H9 (cell line): ENCODE measurements around the gene ANAPC16. TPM values are rescaled to one million over a fixed set of nuclear protein-coding genes. Genes with fewer than 3 reads are reported as not detected.

Experiments
- DNase-seq: peaks from one replicate; pipeline ENCODE4 v3.0.0-alpha.2; 2017
- H2AFZ ChIP-seq: one replicate; pipeline ENCODE4 v1.6.1; 2013; ENCODE audit warnings: mild to moderate bottlenecking, low read length, control low read depth, moderate library complexity
- H2AK5ac ChIP-seq: 2 replicates; pipeline ENCODE4 v1.6.1; 2013; ENCODE audit warnings: low read length, control low read depth, mixed read lengths; ENCODE audit not compliant: insufficient read length
- H2BK120ac ChIP-seq: one replicate; pipeline ENCODE4 v1.6.1; 2013; ENCODE audit warnings: low read depth, mild to moderate bottlenecking, low read length, control low read depth, inconsistent platforms; ENCODE audit not compliant: poor library complexity, severe bottlenecking
- H2BK12ac ChIP-seq: 2 replicates; pipeline ENCODE4 v1.6.1; 2013; ENCODE audit warnings: low read length, control low read depth, mixed read lengths, low read depth; ENCODE audit not compliant: insufficient read length
- H2BK15ac ChIP-seq: 2 replicates; pipeline ENCODE4 v1.6.1; 2013; ENCODE audit warnings: low read depth, low read length, control low read depth
- H2BK20ac ChIP-seq: one replicate; pipeline ENCODE4 v1.6.1; 2013; ENCODE audit warnings: low read depth, mild to moderate bottlenecking, low read length, control low read depth, inconsistent platforms; ENCODE audit not compliant: poor library complexity, severe bottlenecking
- H2BK5ac ChIP-seq: 2 replicates; pipeline ENCODE4 v1.6.1; 2013; ENCODE audit warnings: low read length, control low read depth, mixed read lengths; ENCODE audit not compliant: insufficient read length
- H3K14ac ChIP-seq: 2 replicates; pipeline ENCODE4 v1.6.1; 2013; ENCODE audit warnings: low read length, control low read depth; ENCODE audit not compliant: insufficient read depth
- H3K18ac ChIP-seq: 2 replicates; pipeline ENCODE4 v1.6.1; 2013; ENCODE audit warnings: low read depth, mild to moderate bottlenecking, mixed read lengths, low read length, control low read depth; ENCODE audit not compliant: insufficient read length
- H3K23ac ChIP-seq: 2 replicates; pipeline ENCODE4 v1.6.1; 2013; ENCODE audit warnings: low read length, control low read depth, mixed read lengths, low read depth; ENCODE audit not compliant: insufficient read length
- H3K23me2 ChIP-seq: 2 replicates; pipeline ENCODE4 v1.6.1; 2013; ENCODE audit warnings: low read depth, mild to moderate bottlenecking, mixed read lengths, low read length, control low read depth; ENCODE audit not compliant: insufficient read length, poor library complexity, severe bottlenecking
- H3K27ac ChIP-seq: 2 replicates; pipeline ENCODE4 v1.5.1; 2013; ENCODE audit warnings: low read length, control low read depth, mixed read lengths, low read depth; ENCODE audit not compliant: insufficient read length
- H3K27me3 ChIP-seq: 2 replicates; pipeline ENCODE4 v1.6.1; 2013; ENCODE audit warnings: low read length, control low read depth, inconsistent platforms; ENCODE audit not compliant: insufficient read depth
- H3K4ac ChIP-seq: 2 replicates; pipeline ENCODE4 v1.6.1; 2013; ENCODE audit warnings: low read depth, mild to moderate bottlenecking, control low read depth, inconsistent platforms, low read length, moderate library complexity
- H3K4me1 ChIP-seq: 2 replicates; pipeline ENCODE4 v1.6.1; 2013; ENCODE audit warnings: low read length, control low read depth, inconsistent platforms; ENCODE audit not compliant: insufficient read depth
- H3K4me2 ChIP-seq: 2 replicates; pipeline ENCODE4 v1.6.1; 2013; ENCODE audit warnings: low read length, control low read depth, mixed read lengths; ENCODE audit not compliant: insufficient read length, insufficient read depth
- H3K56ac ChIP-seq: 2 replicates; pipeline ENCODE4 v1.6.1; 2013; ENCODE audit warnings: low read depth, mild to moderate bottlenecking, mixed read lengths, low read length, control low read depth; ENCODE audit not compliant: insufficient read length
- H3K79me1 ChIP-seq: 2 replicates; pipeline ENCODE4 v1.6.1; 2013; ENCODE audit warnings: low read depth, mild to moderate bottlenecking, moderate library complexity, low read length, control low read depth, inconsistent platforms; ENCODE audit not compliant: insufficient read depth, poor library complexity, severe bottlenecking
- H3K79me2 ChIP-seq: 2 replicates; pipeline ENCODE4 v1.6.1; 2013; ENCODE audit warnings: low read length, control low read depth, inconsistent platforms; ENCODE audit not compliant: insufficient read depth
- H3K9ac ChIP-seq: 2 replicates; pipeline ENCODE4 v1.6.1; 2013; ENCODE audit warnings: low read length, control low read depth, mixed read lengths; ENCODE audit not compliant: insufficient read length; ENCODE audit errors: extremely low read depth
- H3K9me3 ChIP-seq: one replicate; pipeline ENCODE4 v1.6.1; 2013; ENCODE audit warnings: low read depth, low read length, inconsistent platforms; ENCODE audit not compliant: control insufficient read depth
- H3T11ph ChIP-seq: one replicate; pipeline ENCODE4 v1.6.1; 2013; ENCODE audit warnings: mild to moderate bottlenecking, low read length, control low read depth, inconsistent platforms
- H4K20me1 ChIP-seq: one replicate; pipeline ENCODE4 v1.6.1; 2013; ENCODE audit not compliant: control insufficient read depth, insufficient read length, insufficient read depth
- H4K5ac ChIP-seq: 2 replicates; pipeline ENCODE4 v1.6.1; 2013; ENCODE audit warnings: low read depth, mild to moderate bottlenecking, mixed read lengths, low read length, control low read depth; ENCODE audit not compliant: insufficient read length
- H4K8ac ChIP-seq: replicated peaks from 2 replicates; pipeline ENCODE4 v1.6.1; 2013; ENCODE audit warnings: low read length, control low read depth, mixed read lengths, low read depth; ENCODE audit not compliant: insufficient read length
- H4K91ac ChIP-seq: 2 replicates; pipeline ENCODE4 v1.6.1; 2013; ENCODE audit warnings: low read depth, mild to moderate bottlenecking, moderate library complexity, mixed read lengths, low read length, control low read depth; ENCODE audit not compliant: insufficient read length
- H3K27ac Mint-ChIP-seq, 3 experiments: 2 replicates in 2 of 3; 3 replicates in 1 of 3; pipeline ENCODE4 v1.8.0; 2020 to 2021; ENCODE audit warnings: mixed read lengths in 3 of 3, mild to moderate bottlenecking in 1 of 3, moderate library complexity in 1 of 3
- H3K27me3 Mint-ChIP-seq: 2 replicates; pipeline ENCODE4 v1.8.0; 2021; ENCODE audit warnings: low read depth, mild to moderate bottlenecking, moderate library complexity, mixed read lengths
- H3K36me3 Mint-ChIP-seq, 3 experiments: 2 replicates in 2 of 3; 3 replicates in 1 of 3; pipeline ENCODE4 v1.8.0; 2020 to 2021; ENCODE audit warnings: low read depth in 3 of 3, mixed read lengths in 3 of 3; ENCODE audit not compliant: insufficient read depth in 1 of 3
- H3K4me1 Mint-ChIP-seq, 2 experiments: 2 replicates each; pipeline ENCODE4 v1.8.0; 2020; ENCODE audit warnings: mixed read lengths in 2 of 2
- H3K4me3 Mint-ChIP-seq, 2 experiments: 2 replicates in 1 of 2; 3 replicates in 1 of 2; pipeline ENCODE4 v1.8.0; 2020 to 2021; ENCODE audit warnings: mild to moderate bottlenecking in 2 of 2, mixed read lengths in 2 of 2, moderate library complexity in 1 of 2
- H3K9me3 Mint-ChIP-seq, 2 experiments: 2 replicates in 1 of 2; 3 replicates in 1 of 2; pipeline ENCODE4 v1.8.0; 2020; ENCODE audit warnings: mild to moderate bottlenecking in 2 of 2, mixed read lengths in 2 of 2, moderate library complexity in 1 of 2
- CTCF ChIP-seq: fragments of 200-600 bp; sonication (generic); conservative IDR thresholded peaks from 3 replicates; pipeline ENCODE4 v1.8.0; 2021; ENCODE audit warnings: antibody characterized with exemption, mild to moderate bottlenecking
- WGBS: extraction: QIAGEN DNeasy Blood & Tissue Kit; methylation state at CpG from one replicate; pipeline ENCODE4 v1.1.7; 2013; ENCODE audit warnings: missing lambda C conversion rate, low lambda C conversion rate, mixed read lengths; ENCODE audit not compliant: insufficient read length; ENCODE audit errors: extremely low coverage; 5-methylcytosine and 5-hydroxymethylcytosine counted together
- total RNA-seq: library from RNA; stranded (reverse); gene quantifications from 2 replicates; pipeline ENCODE4 v1.2.1, GENCODE V29; 2021

ANAPC16 gene
- total RNA-seq, 1 experiment from 2014 or later = 66.6 TPM

GRCh38 chr10:72241691-72242252, 26.0 kb downstream of the ANAPC16 start:
- no peaks in the 10 kb centered on the region for H4K20me1 ChIP-seq
- H2BK20ac ChIP-seq = no peak overlapping the region
- H3K27me3 ChIP-seq = no peaks in the 10 kb centered on the region
- H3K4me1 ChIP-seq = no peaks in the 10 kb centered on the region; the same call in 1 of the 2 replicates
- DNase-seq = no peak
- no peak overlapping the region for H2BK120ac ChIP-seq
- H3K14ac ChIP-seq = no peak overlapping the region
- H3K9me3 ChIP-seq = no peaks in the 10 kb centered on the region
- no peak overlapping the region for H3K27ac ChIP-seq
- no peak overlapping the region for H3K4ac ChIP-seq
- H3K56ac ChIP-seq = no peak overlapping the region
- H3K36me3 Mint-ChIP-seq = no peaks in the 10 kb centered on the region
- H4K91ac ChIP-seq = no peak overlapping the region
- H3K9me3 Mint-ChIP-seq = no peaks in the 10 kb centered on the region
- H3K23me2 ChIP-seq = no peaks in the 10 kb centered on the region
- H2BK5ac ChIP-seq = no peak overlapping the region
- no peak overlapping the region for H3K23ac ChIP-seq
- H3K27ac Mint-ChIP-seq = peak overlapping the region; percentile 5 to 64 (median 54); a peak in 2 of 7 replicates
- H2AK5ac ChIP-seq = no peak overlapping the region
- H2BK12ac ChIP-seq = no peak overlapping the region
- no peak overlapping the region for H3T11ph ChIP-seq
- H4K5ac ChIP-seq = no peak overlapping the region
- H3K4me1 Mint-ChIP-seq = peaks cover 14 to 21% of the 10 kb centered on the region in 2 experiments
- no peak overlapping the region for H3K18ac ChIP-seq
- no peaks in the 10 kb centered on the region for H3K79me2 ChIP-seq
- H2AFZ ChIP-seq = no peak overlapping the region
- H3K27me3 Mint-ChIP-seq = no peaks in the 10 kb centered on the region
- H3K4me2 ChIP-seq = no peak overlapping the region
- no peak overlapping the region for H2BK15ac ChIP-seq
- TF ChIP-seq CTCF = no peak
- H3K79me1 ChIP-seq = no peaks in the 10 kb centered on the region
- WGBS = no CpG with 5 or more reads among the region's 8 CpGs
- no peak overlapping the region for H3K9ac ChIP-seq
- no peak overlapping the region for H3K4me3 Mint-ChIP-seq
- no peak overlapping the region for H4K8ac ChIP-seq
